IMR-90 (cell line): Measurements from ENCODE around the gene GTF2F1. TPM values are rescaled to one million over a fixed set of nuclear protein-coding genes. Genes with fewer than 3 reads are reported as not detected.

Experiments
- ATAC-seq: fragments of 200-7000 bp; cut with Tn5 transposase; 2 replicates; pipeline ENCODE4 v1.9.1; 2020; ENCODE audit warnings: low read depth, mild to moderate bottlenecking, moderate library complexity
- BruUV-seq: library from RNA; stranded (reverse); fragments of 400-500 nt; replicated peaks from 2 replicates; lab custom pipeline; 2021; lab: Mats Ljungman, UMichigan
- CTCF ChIA-PET: fragments of 300-600 bp; formaldehyde crosslinking; extraction: SDS; loops from one replicate; lab custom pipeline; 2021; ENCODE audit warnings: antibody characterized with exemption; lab: Yijun Ruan, JAX
- POLR2A ChIA-PET: fragments of 300-600 bp; sonication (Branson Sonifier 250); formaldehyde crosslinking; loops from one replicate; lab custom pipeline; 2022; ENCODE audit warnings: antibody characterized with exemption; ENCODE audit not compliant: unreplicated experiment; lab: Charles Lee
- DNase-seq: peaks from one replicate; pipeline ENCODE4 v3.0.0; 2013
- H2AFZ ChIP-seq: replicated peaks from 2 replicates; pipeline ENCODE3; 2013; ENCODE audit warnings: low read length, mild to moderate bottlenecking; ENCODE audit not compliant: poor library complexity
- H2AK5ac ChIP-seq: 2 replicates; pipeline ENCODE4 v1.6.1; 2013; ENCODE audit warnings: low read depth, low read length, inconsistent platforms
- H2AK9ac ChIP-seq: replicated peaks from 2 replicates; pipeline ENCODE3; 2013; ENCODE audit warnings: mild to moderate bottlenecking, low read depth, low read length, moderate library complexity; ENCODE audit not compliant: poor library complexity
- H2BK120ac ChIP-seq: 2 replicates; pipeline ENCODE4 v1.6.1; 2013; ENCODE audit warnings: low read depth, low read length, inconsistent platforms
- H2BK15ac ChIP-seq: 3 replicates; pipeline ENCODE4 v1.6.1; 2013; ENCODE audit warnings: low read depth, low read length, inconsistent platforms
- H2BK20ac ChIP-seq: 2 replicates; pipeline ENCODE4 v1.6.1; 2013; ENCODE audit warnings: low read depth, mild to moderate bottlenecking, inconsistent platforms, low read length, moderate library complexity
- H2BK5ac ChIP-seq: 2 replicates; pipeline ENCODE4 v1.6.1; 2013; ENCODE audit warnings: mild to moderate bottlenecking, low read depth, low read length, inconsistent platforms; ENCODE audit not compliant: poor library complexity, severe bottlenecking
- H3K14ac ChIP-seq: replicated peaks from 2 replicates; pipeline ENCODE4 v1.6.1; 2013; ENCODE audit warnings: low read depth, low read length, inconsistent platforms
- H3K18ac ChIP-seq: 2 replicates; pipeline ENCODE4 v1.6.1; 2013; ENCODE audit warnings: low read depth, low read length, control low read depth
- H3K23ac ChIP-seq: 2 replicates; pipeline ENCODE4 v1.6.1; 2013; ENCODE audit warnings: low read depth, low read length, inconsistent platforms
- H3K27ac ChIP-seq: 2 replicates; pipeline ENCODE4 v1.5.1; 2013; ENCODE audit warnings: mild to moderate bottlenecking, control low read depth, low read length; ENCODE audit not compliant: insufficient read depth
- H3K27me3 ChIP-seq: 2 replicates; pipeline ENCODE4 v1.6.1; 2013; ENCODE audit warnings: low read length; ENCODE audit not compliant: control insufficient read depth, insufficient read depth
- H3K36me3 ChIP-seq: 2 replicates; pipeline ENCODE4 v1.6.1; 2013; ENCODE audit warnings: low read length, mixed read lengths; ENCODE audit not compliant: control insufficient read depth, insufficient read depth
- H3K4ac ChIP-seq: 2 replicates; pipeline ENCODE4 v1.6.1; 2013; ENCODE audit warnings: low read depth, low read length, inconsistent platforms
- H3K4me1 ChIP-seq: 2 replicates; pipeline ENCODE4 v1.6.1; 2013; ENCODE audit warnings: low read length, mixed read lengths; ENCODE audit not compliant: control insufficient read depth, insufficient read depth
- H3K4me2 ChIP-seq: 2 replicates; pipeline ENCODE4 v1.6.1; 2013; ENCODE audit warnings: low read depth, mild to moderate bottlenecking, control low read depth, low read length, moderate library complexity
- H3K4me3 ChIP-seq: 2 replicates; pipeline ENCODE4 v1.5.1; 2013; ENCODE audit warnings: low read depth, mild to moderate bottlenecking, control low read depth, low read length, moderate library complexity; ENCODE audit not compliant: insufficient read depth
- H3K56ac ChIP-seq: 2 replicates; pipeline ENCODE4 v1.6.1; 2013; ENCODE audit warnings: low read length, inconsistent platforms; ENCODE audit not compliant: insufficient read depth; ENCODE audit errors: extremely low read depth
- H3K79me1 ChIP-seq, 2 experiments: 2 replicates each; pipeline ENCODE4 v1.6.1; 2013; ENCODE audit warnings: low read length in 2 of 2, inconsistent platforms in 1 of 2, low read depth in 1 of 2
- H3K9ac ChIP-seq: 2 replicates; pipeline ENCODE4 v1.6.1; 2013; ENCODE audit warnings: low read depth, low read length, control low read depth
- H3K9me1 ChIP-seq: 2 replicates; pipeline ENCODE4 v1.6.1; 2013; ENCODE audit warnings: low read length, inconsistent platforms; ENCODE audit not compliant: insufficient read depth
- H3K9me3 ChIP-seq: 2 replicates; pipeline ENCODE4 v1.6.1; 2013; ENCODE audit warnings: low read length; ENCODE audit not compliant: control insufficient read depth, insufficient read depth
- H4K20me1 ChIP-seq: 2 replicates; pipeline ENCODE4 v1.6.1; 2013; ENCODE audit warnings: low read length, inconsistent platforms; ENCODE audit not compliant: insufficient read depth
- H4K5ac ChIP-seq: 2 replicates; pipeline ENCODE4 v1.6.1; 2013; ENCODE audit warnings: mild to moderate bottlenecking, low read depth, low read length, control low read depth
- H4K8ac ChIP-seq, 2 experiments: 2 replicates each; pipeline ENCODE4 v1.6.1; 2013; ENCODE audit warnings: low read depth in 2 of 2, low read length in 2 of 2, control low read depth in 1 of 2, inconsistent platforms in 1 of 2
- H4K91ac ChIP-seq: 2 replicates; pipeline ENCODE4 v1.6.1; 2013; ENCODE audit warnings: low read depth, low read length, inconsistent platforms; ENCODE audit not compliant: insufficient read depth
- MAFK ChIP-seq: IDR thresholded peaks from 2 replicates; pipeline ENCODE4 v1.6.1; 2012; ENCODE audit warnings: low read depth, low read length, improper control_type of control experiment
- MAZ ChIP-seq: IDR thresholded peaks from 2 replicates; pipeline ENCODE4 v1.6.1; 2012; ENCODE audit warnings: low read depth, mild to moderate bottlenecking, low read length, improper control_type of control experiment, moderate library complexity, borderline replicate concordance
- MXI1 ChIP-seq: IDR thresholded peaks from 2 replicates; pipeline ENCODE4 v1.6.1; 2012; ENCODE audit warnings: low read depth, mild to moderate bottlenecking, low read length, moderate library complexity, borderline replicate concordance
- WGBS, 2 experiments: methylation state at CpG; one replicate each; pipeline versions ENCODE4 v1.1.5 to v1.1.7; 2013; ENCODE audit warnings: missing lambda C conversion rate in 2 of 2; ENCODE audit not compliant: insufficient read length in 1 of 2; ENCODE audit errors: extremely low coverage in 2 of 2; 5-methylcytosine and 5-hydroxymethylcytosine counted together
- dilution Hi-C: fragments of 300-500 bp; cut with HindIII; formaldehyde crosslinking; loops from one replicate; pipeline ENCODE4 v1.14.3; 2018; ENCODE audit warnings: low sequenced_read_pairs; ENCODE audit not compliant: unreplicated experiment
- in situ Hi-C: fragments of 300-500 bp; cut with MboI; formaldehyde crosslinking; loops from 3 replicates; pipeline ENCODE4 v1.14.3; 2019; ENCODE audit warnings: low sequenced_read_pairs, inconsistent platforms, mixed read lengths
- intact Hi-C: fragments of 100-400 bp; cut with micrococcal nuclease; formaldehyde crosslinking; loops from 2 replicates; pipeline ENCODE4 v1.10.0; 2022
- polyA plus RNA-seq, 3 experiments: library from polyadenylated mRNA; depleted of rRNA; stranded (reverse); fragments of >200 nt; gene quantifications; 2 replicates each; pipeline ENCODE4 v1.2.3, GENCODE V29; 2012; ENCODE audit warnings: low replicate concordance in 1 of 3
- total RNA-seq: library from RNA; depleted of rRNA; stranded (reverse); fragments of >200 nt; gene quantifications from 2 replicates; pipeline ENCODE4 v1.2.3, GENCODE V29; 2012

GTF2F1 gene
- total and polyA plus RNA-seq, 2 of the 4 experiments (the other 2 are of a cell fraction), result 43.7 to 51.4 TPM

GRCh38 chr19:6423499-6424194, 30.7 kb upstream of the GTF2F1 start:
- Histone ChIP-seq H3K23ac (peak overlapping the region; percentile 91), H4K91ac (peak overlapping the region; percentile 20; the same call in 1 of the 2 replicates), H3K9me1 (peaks cover 3% of the 10 kb centered on the region; the same call in 1 of the 2 replicates), H3K4me2 (peak overlapping the region; percentile 81), H2AFZ (peak overlapping the region; percentile 64), H2BK15ac (no peak overlapping the region), H2BK20ac (no peak overlapping the region), H3K9me3 (peaks cover 3% of the 10 kb centered on the region; the same call in 1 of the 2 replicates), H4K8ac (peak overlapping the region in 1 of 2 experiments; percentile 5; a peak in 1 of 4 replicates), H3K27me3 (no peaks in the 10 kb centered on the region), H3K27ac (peak overlapping the region; percentile 10), H3K4me3 (peak overlapping the region; percentile 85), H3K4ac (peak overlapping the region; percentile 69), H3K18ac (no peak overlapping the region), H3K36me3 (peaks cover 29% of the 10 kb centered on the region), H2BK120ac (no peak overlapping the region), H3K56ac (no peak overlapping the region), H3K9ac (peak overlapping the region; percentile 74), H3K4me1 (peaks cover 2% of the 10 kb centered on the region; the same call in 1 of the 2 replicates), H3K14ac (peak overlapping the region; percentile 90), H3K79me1 (peaks cover 0 to 40% of the 10 kb centered on the region in 2 experiments; a peak in 2 of 4 replicates), H2AK5ac (peak overlapping the region; percentile 59), H2AK9ac (peak overlapping the region; percentile 94), H2BK5ac (no peak overlapping the region), H4K20me1 (peaks cover 55% of the 10 kb centered on the region), H4K5ac (no peak overlapping the region)
- DNase-seq (peak; percentile 42), ATAC-seq (peak; percentile 15)
- BruUV-seq, result no TSS peak
- 0% methylated on average over 1 of the region's 20 CpGs; no CpG with 5 or more reads in 1 of the 2 experiments for WGBS, 2 experiments
- in situ Hi-C loops, result no loop called here
- intact Hi-C loops, result loop anchor here (2.0 kb wide), 1 partner anchor 313 kb away; the partner anchor contains the start of gene GPR108
- TF ChIP-seq MXI1 (no peak; the same call in 1 of the 2 replicates), MAZ (peak; percentile 41; the same call in 1 of the 2 replicates), MAFK (no peak)
- ChIA-PET CTCF (no interaction called here), POLR2A (no interaction called here)
- dilution Hi-C loops, result no loop called here
